Suprapubic skin (tissue), 3 donors: ENCODE measurements around the gene PCK2.

ENCODE experiments used
- CTCF ChIP-seq, 2 donors: fragments of 200-600 bp in 1 of 2; fragments of 450-650 bp in 1 of 2; sonication (generic) in 1 of 2; IDR thresholded peaks; one replicate each; pipeline ENCODE4 v1.5.1; 2016 to 2019; ENCODE audit warnings: antibody characterized with exemption in 2 of 2, mild to moderate bottlenecking in 1 of 2, moderate library complexity in 1 of 2
- POLR2AphosphoS5 ChIP-seq, 3 donors: sonication (generic); formaldehyde crosslinking; IDR thresholded peaks; one replicate each; pipeline ENCODE4 v1.6.1; 2017; ENCODE audit warnings: antibody characterized with exemption in 3 of 3

- no peak for TF ChIP-seq CTCF (IDR thresholded peaks at IDR 0.05)
- TF ChIP-seq POLR2AphosphoS5 (IDR thresholded peaks at IDR 0.05) = no peak
Observed at GRCh38 chr14:24133735-24134134, 39.6 kb downstream of the PCK2 start.
